Activated CD4-positive, alpha-beta T cell treated with anti-CD3 and anti-CD28 coated beads, Interleukin-2, amount 50 U/mL, for 48 hours (primary cell): ENCODE measurements around the gene PAK6.

Experiments used
- DNase-seq, 2 experiments: peaks; one replicate each; pipeline ENCODE4 v3.0.0-alpha.2; 2020

PAK6 gene

DNA sequence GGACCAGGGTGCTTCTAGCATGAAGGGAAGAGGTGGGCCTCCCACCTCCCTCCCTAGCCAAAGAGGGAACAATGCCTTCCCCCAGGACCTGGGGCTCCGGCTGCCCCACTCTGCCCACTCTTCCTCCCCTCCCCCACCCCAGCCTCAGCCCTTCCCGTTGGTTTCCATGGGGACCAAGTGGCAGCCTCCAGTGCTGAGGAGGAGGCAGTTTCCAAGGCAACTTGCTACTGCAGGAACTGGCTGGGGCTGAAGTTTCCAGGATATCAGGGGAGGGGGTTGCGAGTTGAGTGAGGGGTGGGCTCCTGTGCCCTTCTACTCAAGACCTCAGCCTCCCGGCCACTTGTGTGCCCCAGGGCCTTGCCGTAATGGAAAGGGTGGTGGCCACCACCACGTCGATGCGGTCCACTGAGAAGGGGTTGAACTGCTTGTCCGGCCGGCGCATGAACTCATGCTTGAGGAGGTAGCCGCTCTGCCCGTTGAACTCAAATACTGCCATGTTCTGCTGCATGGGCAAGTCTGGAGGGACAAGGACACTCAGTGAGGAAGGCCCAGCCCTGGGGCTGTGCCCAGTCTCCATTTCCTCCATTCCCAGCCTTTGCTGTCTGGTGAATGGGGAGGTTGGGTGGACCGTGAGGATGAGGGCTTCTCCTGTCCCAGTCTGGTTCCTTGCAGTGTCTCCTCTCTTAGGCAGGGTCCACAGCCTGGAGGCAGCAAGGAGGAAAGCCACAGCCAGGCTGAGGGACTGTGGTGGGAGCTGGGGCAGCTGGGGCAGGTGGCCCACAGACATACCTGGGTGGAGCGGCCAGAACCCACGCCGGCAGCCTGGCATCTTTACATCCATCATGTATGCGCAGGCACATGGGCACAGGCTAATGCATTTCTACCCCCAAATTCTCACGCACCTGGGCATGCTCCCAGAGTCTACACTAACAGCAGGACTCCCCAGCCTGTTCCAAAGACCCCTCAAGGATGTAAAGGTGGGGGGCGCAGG is 55.3 kb downstream of the PAK6 start:
- no peak for DNase-seq

DNA sequence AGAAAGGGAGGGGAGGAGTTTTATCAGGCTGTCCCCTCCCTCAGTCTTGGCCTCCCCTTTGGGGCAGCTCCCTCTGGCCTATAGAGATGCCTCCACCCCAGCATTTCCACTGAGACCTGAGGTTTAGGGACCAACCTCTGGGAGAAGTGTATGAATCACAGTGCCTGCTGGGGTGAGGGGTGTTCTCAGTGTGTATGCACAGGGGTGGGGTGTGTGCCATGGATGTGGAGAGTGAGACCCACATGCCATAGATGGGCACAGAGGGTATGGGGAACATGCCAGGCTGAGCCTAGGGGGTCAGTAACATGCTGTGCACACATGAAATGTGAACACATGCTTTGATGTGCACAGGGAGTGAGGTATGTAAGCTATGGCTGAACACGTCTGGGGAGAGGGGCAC is 56.4 kb downstream of the PAK6 start:
- no peak for DNase-seq

GRCh38 chr15:40295877-40296560 is 57.2 kb downstream of the PAK6 start:
- DNase-seq: no peak

DNA sequence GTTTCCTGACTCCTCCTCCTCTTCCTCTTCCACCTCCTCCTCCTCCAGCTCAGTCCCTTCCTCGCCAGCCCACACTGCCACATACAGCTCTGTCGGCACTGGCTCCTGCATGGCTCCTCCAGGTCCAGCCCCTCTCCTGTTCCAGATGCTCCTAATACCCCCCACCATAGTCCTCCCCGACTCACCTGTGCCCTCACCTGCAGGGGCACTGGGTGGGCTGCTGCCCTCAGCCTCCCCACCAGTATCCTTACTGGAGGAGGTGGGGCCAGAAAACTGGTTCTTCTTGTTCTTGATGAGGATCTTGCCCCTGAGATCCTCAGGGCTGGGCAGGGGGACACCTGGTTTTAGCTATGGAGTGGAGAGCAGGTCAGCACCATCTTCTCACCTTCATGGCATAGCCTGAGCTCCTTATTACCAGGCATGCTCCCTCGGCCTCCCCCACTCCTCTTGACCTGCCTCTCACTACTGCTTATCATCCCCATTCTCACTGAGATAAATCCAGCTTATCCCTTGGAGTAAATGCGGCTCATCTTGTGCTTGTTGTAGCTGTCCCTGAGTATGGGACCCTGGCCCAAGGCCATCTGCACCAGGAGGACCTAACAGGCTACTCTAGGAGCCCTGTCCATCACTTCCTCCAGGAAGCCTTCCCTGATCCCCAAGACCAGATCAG is 57.8 kb downstream of the PAK6 start:
- no peak for DNase-seq

GRCh38 chr15:40297356-40297755 is 58.5 kb downstream of the PAK6 start:
- DNase-seq: no peak

DNA sequence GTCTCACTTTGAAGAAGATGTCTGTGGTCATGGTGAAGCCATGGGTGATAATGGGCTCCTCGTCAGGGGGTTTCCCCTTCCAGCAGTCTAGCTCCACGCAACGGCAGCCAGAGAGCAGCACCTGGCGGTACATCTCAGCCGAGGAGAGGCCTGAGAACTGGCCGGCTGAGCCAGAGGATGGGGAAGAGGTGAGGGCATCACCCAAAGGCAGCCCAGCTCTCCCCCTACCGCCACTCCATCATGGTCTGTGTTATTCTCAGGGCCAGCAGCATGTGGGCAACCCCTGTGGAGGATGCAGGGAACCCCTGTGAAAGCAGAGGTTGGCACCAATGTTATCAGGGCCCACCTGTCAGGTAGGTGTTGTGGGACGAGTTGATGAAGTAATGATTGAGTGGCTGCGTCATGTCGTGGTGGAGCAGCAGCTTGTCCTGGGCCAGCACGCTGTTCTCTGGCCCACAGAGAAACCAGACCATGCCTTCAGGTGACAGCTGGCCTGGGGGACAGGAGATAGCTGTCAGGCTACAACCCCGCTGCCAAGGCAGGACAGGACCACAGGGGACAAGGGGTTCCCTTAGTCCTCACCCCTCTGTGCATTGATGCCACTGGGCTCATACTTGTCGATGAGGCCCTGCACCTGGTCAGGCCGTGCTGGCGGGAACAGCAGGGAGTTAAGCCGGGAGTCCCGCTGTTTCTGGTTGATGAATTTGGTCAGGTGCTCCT is 59.5 kb downstream of the PAK6 start:
- no peak for DNase-seq

DNA sequence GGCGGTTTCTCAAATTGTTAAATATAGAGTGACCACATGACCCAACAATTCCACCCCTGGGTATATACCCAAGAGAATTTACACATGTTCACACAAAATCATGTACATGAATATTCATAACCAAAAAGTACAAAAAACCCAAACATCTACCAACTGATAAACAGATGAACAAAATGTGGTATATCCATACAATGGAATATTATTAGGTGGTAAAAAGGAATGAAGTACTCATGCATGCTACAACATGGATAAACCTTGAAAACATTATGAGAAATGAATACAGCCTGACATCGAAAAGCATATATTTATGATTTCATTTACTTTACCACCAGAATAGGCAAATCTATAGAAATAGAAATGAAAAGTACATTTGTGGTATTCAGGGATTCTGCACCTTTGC is 61.5 kb downstream of the PAK6 start:
- DNase-seq: no peak

- DNase-seq: no peak
Measured at GRCh38 chr15:40300771-40301170, 61.9 kb downstream of the PAK6 start.

- DNase-seq: no peak
Measured at GRCh38 chr15:40301467-40302179, 62.8 kb downstream of the PAK6 start.

- no peak for DNase-seq
Measured at GRCh38 chr15:40302288-40302886, 63.5 kb downstream of the PAK6 start.

DNA sequence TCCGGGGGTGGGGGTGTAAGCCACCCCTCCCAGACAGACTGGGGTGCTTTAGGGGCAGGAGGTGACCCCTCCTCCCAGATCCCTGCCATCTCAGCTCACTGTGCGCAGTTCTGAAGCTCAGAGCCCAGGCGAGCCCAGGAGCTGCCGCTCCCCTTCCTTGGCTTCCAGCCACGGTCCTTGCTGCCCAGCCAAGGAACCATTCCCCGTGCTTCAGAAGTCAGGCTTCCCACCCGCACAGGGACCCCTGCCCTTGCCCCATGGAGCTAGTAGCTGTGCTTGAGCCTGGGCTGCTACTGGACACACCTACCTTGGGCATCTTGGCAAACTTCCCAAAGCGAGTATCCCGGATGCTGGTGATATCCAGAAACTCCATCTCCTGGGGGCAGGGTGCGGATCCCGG is 64.1 kb downstream of the PAK6 start:
- no peak for DNase-seq

DNA sequence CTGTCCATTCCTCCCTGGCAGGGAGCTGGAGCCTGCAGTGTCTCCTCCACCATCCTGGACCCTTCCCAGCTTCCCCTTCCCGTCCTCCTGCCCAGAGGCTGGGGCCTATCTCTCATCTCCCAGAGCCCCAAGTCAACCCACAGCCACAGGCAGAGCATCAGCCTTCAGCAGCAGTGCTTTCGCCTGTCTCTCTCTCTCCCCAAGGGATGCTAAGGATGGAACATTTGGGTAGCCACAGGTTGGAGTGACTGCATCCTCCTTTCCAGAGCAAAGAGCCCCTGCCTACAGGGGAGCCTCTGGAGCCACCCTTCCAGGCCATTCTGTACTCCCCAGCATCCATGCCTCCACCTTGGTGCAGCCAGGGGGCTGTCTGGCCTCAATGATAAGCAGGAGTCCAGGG is 64.7 kb downstream of the PAK6 start:
- DNase-seq: no peak

GRCh38 chr15:40305281-40305680 is 66.4 kb downstream of the PAK6 start:
- no peak for DNase-seq

DNA sequence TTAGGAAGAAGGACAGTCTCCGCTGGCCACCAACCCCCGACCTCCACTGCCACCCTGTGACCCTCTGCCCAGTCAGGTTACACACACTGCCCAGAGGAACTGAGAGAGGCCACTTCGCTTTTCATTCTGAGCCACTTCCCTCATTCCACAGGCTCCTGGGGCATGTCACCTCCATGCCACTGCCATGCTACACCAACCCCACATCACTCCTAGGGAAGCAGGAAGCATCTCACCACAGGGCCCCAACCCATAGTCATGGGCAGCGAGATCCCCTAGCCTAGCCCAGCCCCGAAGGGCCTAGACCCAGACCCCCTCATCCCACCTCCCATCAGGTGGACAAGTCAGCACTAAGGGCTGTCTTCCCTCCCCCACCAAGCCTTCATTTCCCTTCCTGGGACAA is 67.5 kb downstream of the PAK6 start:
- DNase-seq: no peak

- peak; percentile 23 to 26 for DNase-seq
Measured at GRCh38 chr15:40306908-40307307, 68.0 kb downstream of the PAK6 start.

GRCh38 chr15:40307421-40308211 is 68.8 kb downstream of the PAK6 start, which contains the start of gene PLCB2:
TSS of gene PLCB2 (minus strand) at chr15:40307935. CDS start at chr15:40307672, 263 bp downstream.
- DNase-seq: peak; percentile 67 to 75

DNA sequence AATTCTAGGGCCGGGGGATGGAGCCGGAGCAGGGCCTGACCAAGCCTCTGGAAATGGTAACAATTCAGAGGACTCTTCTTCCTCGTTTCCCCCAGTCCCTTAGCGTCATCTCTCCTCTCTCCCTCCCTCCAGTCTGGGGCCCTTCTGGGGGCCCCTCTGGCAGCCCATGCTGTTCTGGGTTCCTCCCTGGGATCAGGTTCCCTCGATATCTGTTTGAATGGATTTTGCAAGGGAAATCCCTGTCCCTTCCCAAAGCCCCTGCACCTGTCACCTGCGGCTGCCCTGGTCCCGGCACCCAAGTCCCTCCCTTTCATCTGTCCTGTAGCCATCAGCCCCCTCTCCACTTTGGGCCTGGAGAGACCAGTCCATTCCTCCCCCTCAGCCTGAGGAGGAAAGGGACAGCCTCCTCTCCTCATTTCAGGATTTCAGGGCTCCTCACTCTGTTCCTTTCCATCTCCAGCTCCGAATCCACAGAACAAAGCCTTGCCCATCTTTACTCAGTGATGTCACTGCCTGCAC is 70.5 kb downstream of the PAK6 start:
- DNase-seq: no peak

DNA sequence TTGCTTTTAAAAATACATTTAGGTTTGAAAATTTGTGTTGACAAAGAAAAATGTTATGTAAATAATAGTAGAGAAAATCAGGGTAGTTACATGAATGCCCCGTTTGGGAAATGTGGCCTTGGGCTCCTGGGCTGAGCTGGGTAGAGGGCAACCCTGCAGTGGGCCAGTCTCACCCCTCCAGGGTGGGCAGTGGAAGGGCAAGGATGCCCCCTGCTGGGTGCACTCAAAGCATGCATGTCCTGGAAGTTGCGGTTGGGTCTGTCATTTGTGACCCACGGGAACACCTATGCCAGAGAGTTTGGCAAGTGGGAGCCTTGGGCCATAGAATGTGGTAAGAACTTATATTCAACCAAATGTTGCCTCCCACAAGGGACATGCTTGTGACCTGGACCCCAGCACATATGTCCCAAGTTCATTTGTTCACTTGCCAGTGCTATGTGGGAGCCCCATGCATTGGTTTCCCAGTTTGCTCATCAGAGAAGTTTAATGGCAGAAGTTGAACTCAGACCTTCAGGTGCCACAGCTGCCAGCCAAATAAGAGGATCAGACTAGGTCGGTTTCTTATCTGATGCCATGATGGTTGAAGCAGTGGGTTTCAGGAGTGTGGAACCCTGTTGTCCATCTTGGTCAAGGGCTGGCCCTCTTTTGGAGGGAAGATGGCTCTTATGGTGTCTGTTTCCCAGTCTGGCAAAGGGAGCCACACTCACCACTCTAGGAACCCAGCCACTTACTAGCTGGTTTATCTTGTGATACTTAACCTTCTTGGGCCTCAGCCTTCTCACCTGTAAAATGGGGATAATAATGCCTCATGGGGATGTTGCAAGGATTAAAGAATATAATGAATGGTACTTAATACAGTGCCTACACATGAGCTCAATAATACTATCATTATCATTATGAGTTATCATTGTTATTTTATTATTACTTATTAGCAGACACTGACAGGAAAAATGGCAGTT is 71.4 kb downstream of the PAK6 start:
- peak; percentile 72 to 77 for DNase-seq

- DNase-seq: no peak
Measured at GRCh38 chr15:40310993-40311392, 72.1 kb downstream of the PAK6 start.
